ENCODE data around the gene HS6ST2.

HS6ST2 gene

GRCh38 chrX:132639446-132639845 is 319.0 kb downstream of the HS6ST2 start:
- no peak for TF ChIP-seq CTCF (IDR thresholded peaks at IDR 0.05; ENCODE audit: insufficient read depth, low read depth, low read length, missing control alignments)
- H3K4me3 ChIP-seq (ENCODE audit: low read depth, low read length): no peak overlapping the region
- no peak for DNase-seq (ENCODE audit: low read depth)

GRCh38 chrX:132638313-132638712 is 320.1 kb downstream of the HS6ST2 start:
- no peak for DNase-seq (ENCODE audit: low read depth)
- H3K4me3 ChIP-seq (ENCODE audit: low read depth, low read length): no peak overlapping the region
- no peak for TF ChIP-seq CTCF (IDR thresholded peaks at IDR 0.05; ENCODE audit: insufficient read depth, low read depth, low read length, missing control alignments)

GRCh38 chrX:132636080-132636479 is 322.3 kb downstream of the HS6ST2 start:
- no peak for TF ChIP-seq CTCF (IDR thresholded peaks at IDR 0.05; ENCODE audit: insufficient read depth, low read depth, low read length, missing control alignments)
- no peak overlapping the region for H3K4me3 ChIP-seq (ENCODE audit: low read depth, low read length)
- DNase-seq (ENCODE audit: low read depth): no peak

- DNase-seq (ENCODE audit: low read depth): no peak
- no peak for TF ChIP-seq CTCF (IDR thresholded peaks at IDR 0.05; ENCODE audit: insufficient read depth, low read depth, low read length, missing control alignments)
- H3K4me3 ChIP-seq (ENCODE audit: low read depth, low read length): no peak overlapping the region
Measured at GRCh38 chrX:132634521-132634920, 323.9 kb downstream of the HS6ST2 start.

GRCh38 chrX:132631579-132632232 is 326.7 kb downstream of the HS6ST2 start:
- DNase-seq (ENCODE audit: low read depth): peak; percentile 23
- H3K4me3 ChIP-seq (ENCODE audit: low read depth, low read length): no peak overlapping the region
- peak; percentile 24 for TF ChIP-seq CTCF (IDR thresholded peaks at IDR 0.05; ENCODE audit: insufficient read depth, low read depth, low read length, missing control alignments)

- DNase-seq (ENCODE audit: low read depth): no peak
- no peak for TF ChIP-seq CTCF (IDR thresholded peaks at IDR 0.05; ENCODE audit: insufficient read depth, low read depth, low read length, missing control alignments)
- H3K4me3 ChIP-seq (ENCODE audit: low read depth, low read length): no peak overlapping the region
Measured at GRCh38 chrX:132624466-132624865, 334.0 kb downstream of the HS6ST2 start.

- no peak overlapping the region for H3K4me3 ChIP-seq (ENCODE audit: low read depth, low read length)
- TF ChIP-seq CTCF (IDR thresholded peaks at IDR 0.05; ENCODE audit: insufficient read depth, low read depth, low read length, missing control alignments): no peak
- no peak for DNase-seq (ENCODE audit: low read depth)
Measured at GRCh38 chrX:132623942-132624341, 334.5 kb downstream of the HS6ST2 start.

Measured in GM12865 (cell line).